Esophagus squamous epithelium (tissue), 5 donors: Measurements from ENCODE around the gene PPP1R37. TPM values are rescaled to one million over a fixed set of nuclear protein-coding genes. Genes with fewer than 3 reads are reported as not detected.

Experiments
- DNase-seq: peaks from one replicate; lab custom pipeline; 2025; lab: John Stamatoyannopoulos, UW
- H3K27ac ChIP-seq, 4 donors: fragments of 200-600 bp; sonication (generic); one replicate each; pipeline ENCODE4 v1.5.1; 2016 to 2019; ENCODE audit warnings: mild to moderate bottlenecking in 1 of 4
- H3K27me3 ChIP-seq, 4 donors: fragments of 200-600 bp; sonication (generic); 1 replicate in 3 of 4; 2 replicates in 1 of 4; pipeline versions ENCODE4 v1.5.1 to v1.6.0; 2017 to 2021; ENCODE audit warnings: antibody characterized with exemption in 1 of 4
- H3K36me3 ChIP-seq, 3 donors: fragments of 200-600 bp; sonication (generic); one replicate each; pipeline ENCODE4 v1.5.1; 2016 to 2019
- H3K4me1 ChIP-seq, 3 donors: fragments of 200-600 bp; sonication (generic); one replicate each; pipeline ENCODE4 v1.5.1; 2017 to 2019
- H3K4me3 ChIP-seq, 4 donors: fragments of 200-600 bp; sonication (generic); 1 replicate in 3 of 4; 2 replicates in 1 of 4; pipeline ENCODE4 v1.5.1; 2016 to 2019; ENCODE audit warnings: mild to moderate bottlenecking in 2 of 4, moderate library complexity in 1 of 4
- H3K9me3 ChIP-seq, 3 donors: fragments of 200-600 bp; sonication (generic); one replicate each; pipeline ENCODE4 v1.5.1; 2016 to 2019
- POLR2A ChIP-seq, 4 donors: fragments of 450-650 bp; IDR thresholded peaks; one replicate each; pipeline ENCODE4 v1.6.1; 2017; ENCODE audit warnings: antibody characterized with exemption in 4 of 4, mild to moderate bottlenecking in 4 of 4, moderate library complexity in 3 of 4
- WGBS, 2 donors: methylation state at CpG; one replicate each; pipeline ENCODE4 v1.1.5; 2018; 5-methylcytosine and 5-hydroxymethylcytosine counted together
- intact Hi-C: fragments of 100-400 bp; cut with DNase I; formaldehyde crosslinking; loops from one replicate; pipeline ENCODE4 v1.15.0; 2022
- total RNA-seq, 4 donors: library from RNA; depleted of rRNA; stranded (reverse); fragments of >200 nt; gene quantifications; one replicate each; pipeline ENCODE4 v1.1.0, GENCODE V29; 2016
- TF ChIP-seq, protein P1 (sequence below), 6 experiments: fragments of 450-650 bp in 4 of 6; fragments of 200-600 bp in 2 of 6; sonication (generic) in 2 of 6; IDR thresholded peaks; one replicate each; pipeline ENCODE4 v1.5.1; 2016 to 2019; ENCODE audit warnings: antibody characterized with exemption in 6 of 6, mild to moderate bottlenecking in 4 of 6, moderate library complexity in 4 of 6
- donor health status: DM: yes; HTN: yes; CAD: no.

Gene PPP1R37
- total RNA-seq, 4 donors from 2014 or later, result 25.1 to 35.5 (median 30.8) TPM

GRCh38 chr19:45159971-45160324 lies 67.0 kb downstream of the PPP1R37 start:
- 80 to 86% methylated on average over 1 to 9 of the region's 10 CpGs for WGBS, 2 donors
- H3K27me3 ChIP-seq, result peaks cover 0 to 54% (median 0%) of the 10 kb centered on the region in 4 donors
- peaks cover 52 to 83% (median 55%) of the 10 kb centered on the region in 3 donors for H3K4me1 ChIP-seq
- intact Hi-C loops, result no loop called here
- H3K4me3 ChIP-seq, result no peak overlapping the region
- no peak overlapping the region for H3K27ac ChIP-seq
- TF ChIP-seq, protein P1, sequence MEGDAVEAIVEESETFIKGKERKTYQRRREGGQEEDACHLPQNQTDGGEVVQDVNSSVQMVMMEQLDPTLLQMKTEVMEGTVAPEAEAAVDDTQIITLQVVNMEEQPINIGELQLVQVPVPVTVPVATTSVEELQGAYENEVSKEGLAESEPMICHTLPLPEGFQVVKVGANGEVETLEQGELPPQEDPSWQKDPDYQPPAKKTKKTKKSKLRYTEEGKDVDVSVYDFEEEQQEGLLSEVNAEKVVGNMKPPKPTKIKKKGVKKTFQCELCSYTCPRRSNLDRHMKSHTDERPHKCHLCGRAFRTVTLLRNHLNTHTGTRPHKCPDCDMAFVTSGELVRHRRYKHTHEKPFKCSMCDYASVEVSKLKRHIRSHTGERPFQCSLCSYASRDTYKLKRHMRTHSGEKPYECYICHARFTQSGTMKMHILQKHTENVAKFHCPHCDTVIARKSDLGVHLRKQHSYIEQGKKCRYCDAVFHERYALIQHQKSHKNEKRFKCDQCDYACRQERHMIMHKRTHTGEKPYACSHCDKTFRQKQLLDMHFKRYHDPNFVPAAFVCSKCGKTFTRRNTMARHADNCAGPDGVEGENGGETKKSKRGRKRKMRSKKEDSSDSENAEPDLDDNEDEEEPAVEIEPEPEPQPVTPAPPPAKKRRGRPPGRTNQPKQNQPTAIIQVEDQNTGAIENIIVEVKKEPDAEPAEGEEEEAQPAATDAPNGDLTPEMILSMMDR (IDR thresholded peaks at IDR 0.05), result no peak
- no peak for TF ChIP-seq POLR2A (IDR thresholded peaks at IDR 0.05)
- DNase-seq, result no peak
- H3K36me3 ChIP-seq, result no peaks in the 10 kb centered on the region
- no peaks in the 10 kb centered on the region for H3K9me3 ChIP-seq

GRCh38 chr19:45160870-45161737 lies 68.1 kb downstream of the PPP1R37 start, which contains the start of gene NKPD1:
TSS of gene NKPD1 (minus strand) at chr19:45160982. CDS start at chr19:45160150, 832 bp downstream.
- Histone ChIP-seq H3K4me3 (peak within 1 kb of the TSS in 2 of 4 donors; percentile 21 to 45), H3K9me3 (no peaks in the 10 kb centered on the region), H3K36me3 (no peaks in the 10 kb centered on the region), H3K4me1 (peaks cover 51 to 80% (median 57%) of the 10 kb centered on the region in 3 donors), H3K27me3 (peaks cover 0 to 54% (median 0%) of the 10 kb centered on the region in 4 donors), H3K27ac (peak within 1 kb of the TSS in 2 of 4 donors; percentile 8 to 49)
- intact Hi-C loops, result no loop called here
- no peak for DNase-seq
- WGBS, 2 donors, result 21 to 27% methylated on average over 7 to 8 of the region's 29 CpGs
- no peak for TF ChIP-seq POLR2A (IDR thresholded peaks at IDR 0.05)
- TF ChIP-seq, protein P1 (IDR thresholded peaks at IDR 0.05), result no peak

- H3K9me3 ChIP-seq, result no peaks in the 10 kb centered on the region
- peaks cover 44 to 80% (median 52%) of the 10 kb centered on the region in 3 donors for H3K4me1 ChIP-seq
- H3K4me3 ChIP-seq, result peak overlapping the region in 2 of 4 donors; percentile 21 to 45
- DNase-seq, result no peak
- no peaks in the 10 kb centered on the region for H3K36me3 ChIP-seq
- TF ChIP-seq, protein P1 (IDR thresholded peaks at IDR 0.05), result peak in 3 of 6 experiments; percentile 12 to 34 (median 21)
- TF ChIP-seq POLR2A (IDR thresholded peaks at IDR 0.05), result no peak
- 8 to 13% methylated on average over 2 to 4 of the region's 32 CpGs for WGBS, 2 donors
- peaks cover 0 to 54% (median 0%) of the 10 kb centered on the region in 4 donors for H3K27me3 ChIP-seq
- H3K27ac ChIP-seq, result peak overlapping the region in 3 of 4 donors; percentile 44 to 56 (median 49)
- intact Hi-C loops, result no loop called here
These were observed 69.0 kb downstream of the PPP1R37 start for GRCh38 chr19:45161738-45162607.

DNA sequence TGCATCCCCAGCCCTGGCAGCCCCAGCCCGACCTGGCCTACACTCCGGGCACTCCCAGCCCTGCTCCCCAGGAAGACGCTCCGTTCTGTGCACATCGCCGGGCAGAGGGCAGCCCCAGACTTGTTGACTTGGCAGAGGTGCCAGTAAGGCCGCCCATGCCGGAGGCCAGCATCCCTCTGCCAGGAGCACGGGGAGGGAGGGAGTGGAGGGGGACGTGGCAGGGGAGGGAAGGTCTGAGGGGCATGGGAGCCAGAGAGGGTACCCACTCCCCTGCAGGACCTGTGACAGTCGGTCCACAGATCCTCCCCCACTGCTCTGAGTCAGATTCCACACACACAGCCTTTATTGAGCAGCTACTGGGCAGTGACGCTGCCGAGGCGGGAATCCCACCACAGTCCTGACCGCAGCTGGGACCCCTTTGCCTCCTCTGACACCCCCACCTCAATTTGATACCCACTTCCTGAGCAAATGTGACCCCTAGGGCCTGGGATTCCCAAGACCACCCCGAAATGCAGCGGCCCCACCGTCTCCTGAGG lies 69.7 kb downstream of the PPP1R37 start:
- no peak for TF ChIP-seq POLR2A (IDR thresholded peaks at IDR 0.05)
- no peaks in the 10 kb centered on the region for H3K9me3 ChIP-seq
- H3K27ac ChIP-seq, result peak overlapping the region in 3 of 4 donors; percentile 44 to 56 (median 49)
- peak overlapping the region in 2 of 4 donors; percentile 21 to 45 for H3K4me3 ChIP-seq
- H3K27me3 ChIP-seq, result peaks cover 0 to 54% (median 0%) of the 10 kb centered on the region in 4 donors
- no peak for DNase-seq
- 60% methylated on average over 1 of the region's 18 CpGs; no CpG with 5 or more reads in 1 of the 2 donors for whole genome bisulfite sequencing, 2 donors
- no peaks in the 10 kb centered on the region for H3K36me3 ChIP-seq
- intact Hi-C loops, result no loop called here
- H3K4me1 ChIP-seq, result peaks cover 44 to 80% (median 48%) of the 10 kb centered on the region in 3 donors

GRCh38 chr19:45163156-45163555 lies 70.2 kb downstream of the PPP1R37 start:
- H3K4me3 ChIP-seq, result no peak overlapping the region
- peaks cover 0 to 50% (median 0%) of the 10 kb centered on the region in 4 donors for H3K27me3 ChIP-seq
- no peak for DNase-seq
- 53 to 69% methylated on average over 3 to 7 of the region's 17 CpGs for WGBS, 2 donors
- peaks cover 44 to 76% (median 48%) of the 10 kb centered on the region in 3 donors for H3K4me1 ChIP-seq
- H3K36me3 ChIP-seq, result no peaks in the 10 kb centered on the region
- TF ChIP-seq, protein P1 (IDR thresholded peaks at IDR 0.05), result no peak
- no peak for TF ChIP-seq POLR2A (IDR thresholded peaks at IDR 0.05)
- H3K27ac ChIP-seq, result peak overlapping the region in 1 of 4 donors; percentile 49
- no peaks in the 10 kb centered on the region for H3K9me3 ChIP-seq
- intact Hi-C loops, result no loop called here
